Activated CD4-positive, alpha-beta T cell treated with anti-CD3 and anti-CD28 coated beads for 36 hours (primary cell): ENCODE data around the gene GPR161. TPM values are rescaled to one million over a fixed set of nuclear protein-coding genes. Genes with fewer than 3 reads are reported as not detected.

ENCODE experiments used
- ATAC-seq: fragments of 200-7000 bp; cut with Tn5 transposase; one replicate; pipeline ENCODE4 v1.10.0; 2021; ENCODE audit warnings: mild to moderate bottlenecking, moderate library complexity
- CTCF ChIA-PET: fragments of 350-600 bp; sonication (Branson Sonifier 250); formaldehyde crosslinking; loops from one replicate; lab custom pipeline; 2021; ENCODE audit warnings: antibody characterized with exemption; lab: Charles Lee
- POLR2A ChIA-PET: fragments of 350-600 bp; sonication (Branson Sonifier 250); formaldehyde crosslinking; loops from one replicate; lab custom pipeline; 2021; ENCODE audit warnings: antibody characterized with exemption, inconsistent platforms; lab: Charles Lee
- DNase-seq: peaks from one replicate; pipeline ENCODE4 v3.0.0-alpha.2; 2020
- H3K27ac Mint-ChIP-seq: one replicate; pipeline ENCODE4 v1.8.0; 2021; ENCODE audit warnings: mixed read lengths
- H3K27me3 Mint-ChIP-seq: one replicate; pipeline ENCODE4 v1.8.0; 2021; ENCODE audit warnings: mixed read lengths
- H3K36me3 Mint-ChIP-seq: one replicate; pipeline ENCODE4 v1.8.0; 2021; ENCODE audit warnings: low read depth, mixed read lengths
- H3K4me1 Mint-ChIP-seq: one replicate; pipeline ENCODE4 v1.8.0; 2021; ENCODE audit warnings: mixed read lengths
- H3K4me3 Mint-ChIP-seq: one replicate; pipeline ENCODE4 v1.8.0; 2021; ENCODE audit warnings: mild to moderate bottlenecking, moderate library complexity, mixed read lengths
- H3K9me3 Mint-ChIP-seq: one replicate; pipeline ENCODE4 v1.8.0; 2021; ENCODE audit warnings: low read depth, mixed read lengths
- intact Hi-C, 2 experiments: fragments of 100-400 bp; cut with DNase I in 1 of 2; cut with micrococcal nuclease in 1 of 2; formaldehyde crosslinking; loops; one replicate each; pipeline versions ENCODE4 v1.14.2 to v1.15.1; 2022 to 2024; cut with DNase I, micrococcal nuclease
- total RNA-seq, 2 experiments: library from RNA; stranded (reverse); gene quantifications; one replicate each; pipeline ENCODE4 v1.2.3, GENCODE V29; 2021

GPR161 gene
- total RNA-seq, 2 experiments from 2014 or later, result 0.42 to 0.59 TPM

- Mint-ChIP-seq H3K4me1 (peaks cover 32% of the 10 kb centered on the region), H3K36me3 (no peaks in the 10 kb centered on the region), H3K4me3 (no peak overlapping the region), H3K27me3 (peaks cover 47% of the 10 kb centered on the region), H3K9me3 (no peaks in the 10 kb centered on the region), H3K27ac (no peak overlapping the region)
- intact Hi-C loops, result loop anchor here (5.0 kb wide), 4 partner anchors 43 to 188 kb away; partner anchors contain the start of genes SFT2D2 (in 1 of the 2) and TIPRL (in 1 of the 2)
- ATAC-seq (no peak), DNase-seq (no peak)
- ChIA-PET POLR2A (no interaction called here), CTCF (interaction anchor here (0.6 to 3.5 kb wide), 3 partner anchors 9 to 296 kb away, joined by 3 to 13 read pairs (median 6); no protein-coding TSS in a partner anchor)
Measured at GRCh38 chr1:168134642-168135041, 2.1 kb downstream of the GPR161 start.

GRCh38 chr1:168134132-168134531 is 2.6 kb downstream of the GPR161 start:
- H3K4me1 Mint-ChIP-seq, result peaks cover 26% of the 10 kb centered on the region
- CTCF ChIA-PET, result interaction anchor here (0.6 to 3.5 kb wide), 3 partner anchors 11 to 296 kb away, joined by 3 to 13 read pairs (median 3); no protein-coding TSS in a partner anchor
- no peak overlapping the region for H3K27ac Mint-ChIP-seq
- DNase-seq (no peak), ATAC-seq (no peak)
- POLR2A ChIA-PET, result interaction anchor here (0.6 kb wide), 1 partner anchor 418 kb away, joined by 7 read pairs; no protein-coding TSS in a partner anchor
- H3K4me3 Mint-ChIP-seq, result no peak overlapping the region
- intact Hi-C loops, result no loop called here
- no peaks in the 10 kb centered on the region for H3K36me3 Mint-ChIP-seq
- H3K9me3 Mint-ChIP-seq, result no peaks in the 10 kb centered on the region
- peaks cover 49% of the 10 kb centered on the region for H3K27me3 Mint-ChIP-seq

- CTCF ChIA-PET, result interaction anchor here (0.6 to 1.9 kb wide), 5 partner anchors 13 to 180 kb away, joined by 3 to 7 read pairs (median 3); no protein-coding TSS in a partner anchor
- H3K4me1 Mint-ChIP-seq, result no peaks in the 10 kb centered on the region
- no peak for ATAC-seq
- intact Hi-C loops, result no loop called here
- H3K36me3 Mint-ChIP-seq, result no peaks in the 10 kb centered on the region
- H3K9me3 Mint-ChIP-seq, result peaks cover 3% of the 10 kb centered on the region
- peaks cover 36% of the 10 kb centered on the region for H3K27me3 Mint-ChIP-seq
- no peak overlapping the region for H3K27ac Mint-ChIP-seq
- H3K4me3 Mint-ChIP-seq, result no peak overlapping the region
- DNase-seq, result no peak
- POLR2A ChIA-PET, result interaction anchor here (0.6 kb wide), 1 partner anchor 26 kb away, joined by 3 read pairs; no protein-coding TSS in a partner anchor
Measured at GRCh38 chr1:168129933-168130332, 6.8 kb downstream of the GPR161 start.

- peaks cover 33% of the 10 kb centered on the region for H3K27me3 Mint-ChIP-seq
- CTCF ChIA-PET, result interaction anchor here (1.6 kb wide), 1 partner anchor 45 kb away, joined by 3 read pairs; no protein-coding TSS in a partner anchor
- ATAC-seq (no peak), DNase-seq (no peak)
- H3K27ac Mint-ChIP-seq, result no peak overlapping the region
- no peaks in the 10 kb centered on the region for H3K4me1 Mint-ChIP-seq
- H3K4me3 Mint-ChIP-seq, result no peak overlapping the region
- no peaks in the 10 kb centered on the region for H3K36me3 Mint-ChIP-seq
- intact Hi-C loops, result no loop called here
- POLR2A ChIA-PET, result no interaction called here
- peaks cover 3% of the 10 kb centered on the region for H3K9me3 Mint-ChIP-seq
Measured at GRCh38 chr1:168127503-168127902, 9.2 kb downstream of the GPR161 start.

- Mint-ChIP-seq H3K27me3 (peaks cover 26% of the 10 kb centered on the region), H3K36me3 (no peaks in the 10 kb centered on the region), H3K4me3 (no peak overlapping the region), H3K4me1 (no peaks in the 10 kb centered on the region), H3K27ac (no peak overlapping the region), H3K9me3 (peaks cover 3% of the 10 kb centered on the region)
- ChIA-PET POLR2A (no interaction called here), CTCF (interaction anchor here (1.2 to 2.0 kb wide), 2 partner anchors 21 to 43 kb away, joined by 3 to 5 read pairs; no protein-coding TSS in a partner anchor)
- no peak for DNase-seq
- intact Hi-C loops, result no loop called here
- ATAC-seq, result no peak
Measured at GRCh38 chr1:168125051-168125450, 11.7 kb downstream of the GPR161 start.

GRCh38 chr1:168121401-168122011 is 15.2 kb downstream of the GPR161 start:
- POLR2A ChIA-PET, result interaction anchor here (0.6 kb wide), 1 partner anchor 97 kb away, joined by 5 read pairs; no protein-coding TSS in a partner anchor
- ATAC-seq, result no peak
- H3K36me3 Mint-ChIP-seq, result no peaks in the 10 kb centered on the region

GRCh38 chr1:168119750-168120149 is 17.0 kb downstream of the GPR161 start:
- no peak for ATAC-seq
- CTCF ChIA-PET, result no interaction called here
- DNase-seq, result no peak
- Mint-ChIP-seq H3K9me3 (no peaks in the 10 kb centered on the region), H3K27me3 (peaks cover 15% of the 10 kb centered on the region), H3K4me1 (no peaks in the 10 kb centered on the region), H3K27ac (no peak overlapping the region), H3K4me3 (no peak overlapping the region), H3K36me3 (no peaks in the 10 kb centered on the region)
- POLR2A ChIA-PET, result no interaction called here
- intact Hi-C loops, result no loop called here

More at GRCh38 chr1:168121401-168122011, 15.2 kb downstream of the GPR161 start:
- Mint-ChIP-seq H3K27me3 (peaks cover 17% of the 10 kb centered on the region), H3K27ac (no peak overlapping the region), H3K9me3 (no peaks in the 10 kb centered on the region), H3K4me3 (no peak overlapping the region), H3K4me1 (no peaks in the 10 kb centered on the region)
- DNase-seq, result no peak
- CTCF ChIA-PET, result interaction anchor here (0.7 kb wide), 2 partner anchors 17 to 425 kb away, joined by 3 read pairs; no protein-coding TSS in a partner anchor
- intact Hi-C loops, result no loop called here

- H3K27me3 Mint-ChIP-seq, result peaks cover 2% of the 10 kb centered on the region
- ChIA-PET POLR2A (no interaction called here), CTCF (interaction anchor here (1.2 kb wide), 1 partner anchor 14 kb away, joined by 4 read pairs; no protein-coding TSS in a partner anchor)
- no peak overlapping the region for H3K4me3 Mint-ChIP-seq
- intact Hi-C loops, result no loop called here
- DNase-seq (no peak), ATAC-seq (no peak)
- no peaks in the 10 kb centered on the region for H3K36me3 Mint-ChIP-seq
- H3K27ac Mint-ChIP-seq, result no peak overlapping the region
- H3K4me1 Mint-ChIP-seq, result peaks cover 10% of the 10 kb centered on the region
- no peaks in the 10 kb centered on the region for H3K9me3 Mint-ChIP-seq
Measured at GRCh38 chr1:168116327-168116799, 20.4 kb downstream of the GPR161 start.

GRCh38 chr1:168114845-168115244 is 21.9 kb downstream of the GPR161 start:
- ChIA-PET POLR2A (interaction anchor here (0.7 kb wide), 1 partner anchor 50 kb away, joined by 8 read pairs; no protein-coding TSS in a partner anchor), CTCF (interaction anchor here (0.6 kb wide), 1 partner anchor 19 kb away, joined by 3 read pairs; no protein-coding TSS in a partner anchor)
- intact Hi-C loops, result no loop called here
- H3K9me3 Mint-ChIP-seq, result no peaks in the 10 kb centered on the region
- H3K4me3 Mint-ChIP-seq, result no peak overlapping the region
- no peak overlapping the region for H3K27ac Mint-ChIP-seq
- H3K4me1 Mint-ChIP-seq, result peaks cover 10% of the 10 kb centered on the region
- H3K36me3 Mint-ChIP-seq, result no peaks in the 10 kb centered on the region
- DNase-seq (no peak), ATAC-seq (no peak)
- peaks cover 2% of the 10 kb centered on the region for H3K27me3 Mint-ChIP-seq

GRCh38 chr1:168112673-168113305 is 23.9 kb downstream of the GPR161 start:
- Mint-ChIP-seq H3K36me3 (no peaks in the 10 kb centered on the region), H3K4me1 (peaks cover 10% of the 10 kb centered on the region), H3K27me3 (no peaks in the 10 kb centered on the region), H3K27ac (no peak overlapping the region), H3K9me3 (no peaks in the 10 kb centered on the region), H3K4me3 (no peak overlapping the region)
- ChIA-PET POLR2A (interaction anchor here (0.5 kb wide), 1 partner anchor 830 kb away, joined by 3 read pairs; no protein-coding TSS in a partner anchor), CTCF (interaction anchor here (0.6 to 1.2 kb wide), 3 partner anchors 29 to 33 kb away, joined by 3 read pairs; no protein-coding TSS in a partner anchor)
- peak; percentile 97 for ATAC-seq
- intact Hi-C loops, result no loop called here
- DNase-seq, result peak; percentile 86

GRCh38 chr1:168110896-168111545 is 25.7 kb downstream of the GPR161 start:
- ChIA-PET POLR2A (no interaction called here), CTCF (interaction anchor here (0.7 to 0.8 kb wide), 3 partner anchors 13 to 554 kb away, joined by 3 read pairs; no protein-coding TSS in a partner anchor)
- Mint-ChIP-seq H3K27ac (no peak overlapping the region), H3K9me3 (no peaks in the 10 kb centered on the region), H3K36me3 (no peaks in the 10 kb centered on the region), H3K4me1 (peaks cover 10% of the 10 kb centered on the region), H3K4me3 (no peak overlapping the region), H3K27me3 (no peaks in the 10 kb centered on the region)
- intact Hi-C loops, result no loop called here
- ATAC-seq (no peak), DNase-seq (no peak)
